GM13977 (cell line): ENCODE results near the gene BAZ2A.
"Not testable (repeated sequence)": the region's sequence is repeated elsewhere in the genome, so short reads cannot be mapped to it uniquely, and the experiment has no call there.

Experiments used
- DNase-seq: peaks from one replicate; pipeline ENCODE4 v3.0.0; 2012; ENCODE audit warnings: low spot score
- CTCF ChIP-seq: IDR thresholded peaks from 2 replicates; pipeline ENCODE4 v1.5.1; 2012; ENCODE audit warnings: mild to moderate bottlenecking, control low read depth; ENCODE audit not compliant: insufficient read depth; ENCODE audit errors: extremely low read depth, missing control alignments
- in situ Hi-C: fragments of 300-500 bp; cut with MboI; formaldehyde crosslinking; loops from one replicate; pipeline ENCODE4 v1.12.0; 2022; ENCODE audit warnings: low sequenced_read_pairs, low pct_unique_long_range_greater_than_20kb, mixed read lengths, inconsistent platforms; ENCODE audit not compliant: unreplicated experiment

Gene BAZ2A

GRCh38 chr12:56668197-56668457 is 38.0 kb upstream of the BAZ2A start:
- TF ChIP-seq CTCF = no peak
- in situ Hi-C loops = no loop called here
- no peak for DNase-seq

- in situ Hi-C loops = no loop called here
- DNase-seq = no peak
- no peak for TF ChIP-seq CTCF
Observed at GRCh38 chr12:56661979-56662638, 32.0 kb upstream of the BAZ2A start.

- in situ Hi-C loops = no loop called here
- TF ChIP-seq CTCF = no peak
- DNase-seq = no peak
Observed at GRCh38 chr12:56661560-56661959, 31.4 kb upstream of the BAZ2A start.

GRCh38 chr12:56658921-56659320 is 28.8 kb upstream of the BAZ2A start:
- in situ Hi-C loops = no loop called here
- TF ChIP-seq CTCF = no peak
- peak; percentile 39 for DNase-seq

- in situ Hi-C loops = no loop called here
- no peak for TF ChIP-seq CTCF
- DNase-seq = peak; percentile 52
Observed at GRCh38 chr12:56657416-56658379, 27.6 kb upstream of the BAZ2A start.

- in situ Hi-C loops, DNase-seq: not testable (repeated sequence)
Observed at GRCh38 chr12:56653781-56654180, 23.7 kb upstream of the BAZ2A start.

- DNase-seq, in situ Hi-C loops: not testable (repeated sequence)
Observed at GRCh38 chr12:56648023-56648422, 17.9 kb upstream of the BAZ2A start.
